Mesothelial cell of epicardium (in vitro differentiated cells): ENCODE results near the gene RTN4R. TPM values are rescaled to one million over a fixed set of nuclear protein-coding genes. Genes with fewer than 3 reads are reported as not detected.

Experiments
- DNase-seq, 2 experiments: peaks; one replicate each; pipeline ENCODE4 v3.0.0; 2021; ENCODE audit warnings: low spot score in 2 of 2; ENCODE audit not compliant: unreplicated experiment in 2 of 2
- H3K27ac Mint-ChIP-seq: 2 replicates; pipeline ENCODE4 v1.8.0; 2021; ENCODE audit warnings: mixed read lengths
- H3K27me3 Mint-ChIP-seq: 2 replicates; pipeline ENCODE4 v1.8.0; 2021; ENCODE audit warnings: low read depth, mixed read lengths
- H3K36me3 Mint-ChIP-seq: 2 replicates; pipeline ENCODE4 v1.8.0; 2021; ENCODE audit warnings: mixed read lengths
- H3K4me1 Mint-ChIP-seq: 2 replicates; pipeline ENCODE4 v1.8.0; 2021; ENCODE audit warnings: mixed read lengths
- H3K4me3 Mint-ChIP-seq: 2 replicates; pipeline ENCODE4 v1.8.0; 2021; ENCODE audit warnings: mild to moderate bottlenecking, moderate library complexity, mixed read lengths
- H3K9me3 Mint-ChIP-seq: 2 replicates; pipeline ENCODE4 v1.8.0; 2021; ENCODE audit warnings: mixed read lengths
- CTCF ChIP-seq: fragments of 200-600 bp; sonication (generic); IDR thresholded peaks from one replicate; pipeline ENCODE4 v1.5.0; 2021; ENCODE audit warnings: antibody characterized with exemption; ENCODE audit not compliant: unreplicated experiment
- total RNA-seq: library from RNA; stranded (reverse); gene quantifications from 3 replicates; pipeline ENCODE4 v1.2.1, GENCODE V29; 2021

RTN4R gene
- total RNA-seq, 1 donor from 2014 or later: 10.0 TPM

GRCh38 chr22:20224256-20224626 lies 43.9 kb downstream of the RTN4R start:
- Mint-ChIP-seq H3K27ac (no peak overlapping the region), H3K36me3 (no peaks in the 10 kb centered on the region), H3K9me3 (no peaks in the 10 kb centered on the region), H3K4me3 (no peak overlapping the region), H3K4me1 (no peaks in the 10 kb centered on the region), H3K27me3 (no peaks in the 10 kb centered on the region)
- no peak for TF ChIP-seq CTCF
- DNase-seq: no peak

GRCh38 chr22:20223421-20224255 lies 44.5 kb downstream of the RTN4R start:
- Mint-ChIP-seq H3K27ac (no peak overlapping the region), H3K36me3 (no peaks in the 10 kb centered on the region), H3K4me3 (no peak overlapping the region), H3K9me3 (no peaks in the 10 kb centered on the region), H3K27me3 (no peaks in the 10 kb centered on the region), H3K4me1 (no peaks in the 10 kb centered on the region)
- DNase-seq: no peak
- TF ChIP-seq CTCF: no peak

- TF ChIP-seq CTCF: no peak
- DNase-seq: no peak
- no peaks in the 10 kb centered on the region for H3K9me3 Mint-ChIP-seq
- H3K4me3 Mint-ChIP-seq: no peak overlapping the region
- H3K27ac Mint-ChIP-seq: no peak overlapping the region
- peaks cover 2% of the 10 kb centered on the region for H3K4me1 Mint-ChIP-seq
- H3K36me3 Mint-ChIP-seq: no peaks in the 10 kb centered on the region
- no peaks in the 10 kb centered on the region for H3K27me3 Mint-ChIP-seq
Measured at GRCh38 chr22:20222764-20223420, 45.2 kb downstream of the RTN4R start.

GRCh38 chr22:20221421-20222340 lies 46.4 kb downstream of the RTN4R start:
- no peak overlapping the region for H3K27ac Mint-ChIP-seq
- DNase-seq: no peak
- H3K27me3 Mint-ChIP-seq: no peaks in the 10 kb centered on the region
- H3K4me3 Mint-ChIP-seq: no peak overlapping the region
- peaks cover 2% of the 10 kb centered on the region for H3K4me1 Mint-ChIP-seq
- no peaks in the 10 kb centered on the region for H3K36me3 Mint-ChIP-seq
- H3K9me3 Mint-ChIP-seq: no peaks in the 10 kb centered on the region
- TF ChIP-seq CTCF: no peak

- no peak for TF ChIP-seq CTCF
- Mint-ChIP-seq H3K36me3 (no peaks in the 10 kb centered on the region), H3K9me3 (no peaks in the 10 kb centered on the region), H3K4me3 (no peak overlapping the region), H3K27ac (no peak overlapping the region), H3K4me1 (peaks cover 2% of the 10 kb centered on the region), H3K27me3 (no peaks in the 10 kb centered on the region)
- DNase-seq: no peak
Measured at GRCh38 chr22:20220629-20221026, 47.5 kb downstream of the RTN4R start.
